ENCODE results near the gene CCSAP.
A peak's percentile ranks its signal among the peaks of the same experiment; 100 is the strongest.

CCSAP gene

GRCh38 chr1:229285440-229285839, 57.4 kb downstream of the CCSAP start:
- DNase-seq = no peak

- no peak for DNase-seq
These were observed 58.0 kb downstream of the CCSAP start for GRCh38 chr1:229284887-229285286.

GRCh38 chr1:229283183-229283611, 59.6 kb downstream of the CCSAP start:
- no peak for DNase-seq

- DNase-seq = no peak
These were observed 60.5 kb downstream of the CCSAP start for GRCh38 chr1:229282295-229282823.

GRCh38 chr1:229281339-229281926, 61.4 kb downstream of the CCSAP start:
- DNase-seq = no peak

- no peak for DNase-seq
These were observed 61.9 kb downstream of the CCSAP start for GRCh38 chr1:229280921-229281320.

DNA sequence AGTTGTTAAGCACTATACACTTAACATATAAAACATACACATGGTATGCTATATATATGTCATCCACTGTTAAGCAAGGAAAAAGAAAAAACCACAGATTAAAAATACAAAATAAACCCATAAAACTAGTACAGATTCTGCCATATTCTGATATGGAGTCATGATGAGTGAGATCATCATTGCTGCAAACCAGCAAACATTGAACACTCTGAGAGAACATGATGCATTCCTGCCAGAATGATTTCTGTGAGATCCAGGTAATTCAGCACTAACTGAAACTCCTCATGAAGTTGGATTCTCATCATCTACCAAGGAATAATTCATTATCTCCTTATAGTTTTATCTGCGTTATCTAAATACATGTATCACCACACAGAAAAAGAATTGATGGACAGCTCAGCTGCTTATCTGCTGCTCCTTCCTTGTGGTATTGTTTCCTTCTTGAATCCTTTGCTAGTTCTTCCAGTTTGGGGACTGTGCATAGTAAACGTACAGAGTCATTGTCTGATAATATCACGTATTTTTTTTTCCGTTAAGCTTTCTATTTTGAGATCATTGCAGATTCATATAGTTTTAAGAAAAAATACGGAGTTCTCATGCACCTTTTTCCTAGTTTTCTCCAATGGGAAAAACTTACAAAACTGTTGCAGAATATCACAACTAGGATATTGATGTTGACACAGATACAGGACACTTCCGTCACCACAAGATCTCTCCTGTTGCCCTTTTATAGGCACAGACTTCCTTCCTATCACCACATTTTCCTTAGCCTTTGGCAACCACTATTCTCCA, 62.6 kb downstream of the CCSAP start:
- DNase-seq = no peak

GRCh38 chr1:229279242-229279641, 63.6 kb downstream of the CCSAP start:
- no peak for DNase-seq

GRCh38 chr1:229278120-229278741, 64.6 kb downstream of the CCSAP start:
- no peak for DNase-seq

GRCh38 chr1:229275005-229275404, 67.8 kb downstream of the CCSAP start:
- no peak for DNase-seq

DNA sequence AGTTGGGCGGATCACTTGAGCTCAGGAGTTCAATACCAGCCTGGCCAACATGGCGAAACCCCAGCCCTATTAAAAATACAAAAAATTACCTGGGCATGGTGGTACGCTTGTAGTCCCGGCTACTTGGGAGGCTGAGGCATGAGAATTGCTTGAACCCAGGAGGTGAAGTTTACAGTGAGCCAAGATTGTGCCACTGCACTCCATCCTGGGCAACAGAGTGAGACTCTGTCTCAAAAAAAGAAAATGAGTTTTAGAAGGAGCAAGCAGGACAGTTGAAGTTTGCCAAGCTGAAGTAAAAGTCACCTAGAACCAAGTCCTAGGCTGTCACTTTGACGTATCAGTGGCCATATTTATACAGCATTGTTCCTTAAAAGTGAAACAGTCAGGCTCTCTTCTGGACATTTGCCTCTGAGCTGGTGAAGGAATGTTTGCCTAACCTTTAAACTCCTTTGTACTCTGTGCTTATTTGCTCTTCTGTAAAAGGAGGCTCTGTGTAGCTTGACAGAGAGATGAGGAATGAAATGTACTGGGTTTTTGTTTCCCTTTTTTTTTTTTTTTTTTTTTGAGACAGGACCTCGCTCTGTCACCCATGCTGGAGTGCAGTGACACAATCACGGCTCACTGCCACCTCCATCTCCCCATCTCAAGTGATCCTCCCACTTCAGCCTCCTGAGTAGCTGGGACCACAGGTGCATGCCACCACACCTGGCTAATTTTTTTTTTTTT, 69.2 kb downstream of the CCSAP start:
- DNase-seq = no peak

- DNase-seq = no peak
These were observed 70.4 kb downstream of the CCSAP start for GRCh38 chr1:229272164-229273158.

DNA sequence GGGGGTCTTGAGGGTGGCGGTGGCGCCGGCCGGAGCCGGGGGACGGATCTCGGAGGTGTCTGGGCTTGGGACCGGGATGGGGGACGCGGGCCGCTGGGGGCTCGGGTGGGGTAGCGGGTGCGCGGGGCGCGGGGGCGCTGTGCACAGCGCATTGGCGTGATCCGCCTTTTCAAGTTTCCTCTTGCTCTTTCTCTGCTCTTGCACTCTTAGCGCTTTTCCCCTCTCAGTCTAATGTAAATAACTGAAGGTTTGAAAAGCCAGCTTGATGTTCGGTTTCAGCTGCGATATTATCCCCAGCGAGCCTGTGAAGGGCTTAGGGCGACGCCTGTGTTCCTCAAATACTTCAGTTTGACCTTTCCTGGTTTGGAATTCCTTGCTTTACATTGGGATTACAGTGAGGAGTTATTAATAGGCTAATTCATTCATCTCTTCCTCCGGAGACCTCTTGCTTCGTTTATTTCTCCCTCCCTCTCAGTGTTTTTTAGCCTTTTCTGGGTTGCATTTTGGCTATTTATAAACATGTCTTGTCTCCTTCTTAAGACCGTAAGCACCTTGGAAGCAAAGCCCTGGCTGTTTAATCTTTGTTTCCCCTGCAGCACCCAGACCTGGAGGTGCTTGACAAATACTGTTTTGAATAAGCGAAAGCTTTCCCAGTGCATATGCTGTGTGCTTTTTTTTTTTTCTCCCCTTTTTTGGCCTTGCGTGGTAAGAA, 71.2 kb downstream of the CCSAP start:
- DNase-seq = peak; percentile 28 to 46

All from activated CD4-positive, alpha-beta T cell treated with anti-CD3 and anti-CD28 coated beads, Interleukin-2, amount 50 U/mL, for 48 hours (primary cell).